CD4-positive, alpha-beta T cell treated with Interleukin-4 for 4 hours (primary cell): ENCODE data around the gene TPPP3.
"Not testable (repeated sequence)": the region's sequence is repeated elsewhere in the genome, so short reads cannot be mapped to it uniquely, and the experiment has no call there.

Experiments
- DNase-seq: peaks from one replicate; pipeline ENCODE4 v3.0.0-alpha.2; 2020

Gene TPPP3

DNA sequence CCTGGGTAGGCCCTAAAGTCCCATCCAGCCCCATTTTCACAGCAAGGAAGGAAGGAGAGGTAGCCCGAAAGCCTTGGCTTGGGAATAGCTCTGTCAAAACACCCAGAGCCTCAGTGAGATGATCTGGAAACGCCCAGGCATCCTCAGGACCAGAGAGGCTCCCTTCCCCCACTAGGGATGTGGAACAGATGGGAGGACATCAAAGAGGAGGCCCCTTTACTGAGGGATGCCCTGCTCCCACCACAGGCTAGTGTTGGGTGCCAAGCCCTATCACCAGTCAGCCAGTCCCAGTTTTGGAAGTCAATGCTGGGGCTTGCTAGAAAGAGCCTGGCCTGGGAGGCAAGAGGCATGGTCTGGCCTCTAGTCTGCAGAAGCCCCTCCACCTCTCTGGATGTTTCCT, 4.7 kb downstream of the TPPP3 start:
- no peak for DNase-seq

DNA sequence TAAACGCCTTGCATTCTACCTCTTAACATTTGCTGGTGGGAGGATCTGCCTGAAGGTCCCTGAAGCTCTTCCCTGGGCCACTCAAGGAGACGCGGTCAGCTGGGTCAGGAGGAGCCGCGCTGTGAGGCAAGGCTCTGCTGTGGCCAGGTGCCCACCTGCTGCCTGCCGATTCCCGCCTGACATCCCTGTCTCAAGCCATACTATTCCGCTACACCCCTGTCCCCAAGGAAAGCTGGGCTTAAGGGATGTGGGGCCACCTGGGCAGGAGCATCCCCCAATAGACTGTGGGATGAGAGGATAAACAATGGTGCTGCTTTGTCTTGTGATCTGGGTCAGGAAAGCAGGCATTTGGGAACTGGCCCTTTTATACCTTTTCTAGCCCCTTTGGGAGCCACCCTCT, 5.1 kb downstream of the TPPP3 start:
- no peak for DNase-seq

DNA sequence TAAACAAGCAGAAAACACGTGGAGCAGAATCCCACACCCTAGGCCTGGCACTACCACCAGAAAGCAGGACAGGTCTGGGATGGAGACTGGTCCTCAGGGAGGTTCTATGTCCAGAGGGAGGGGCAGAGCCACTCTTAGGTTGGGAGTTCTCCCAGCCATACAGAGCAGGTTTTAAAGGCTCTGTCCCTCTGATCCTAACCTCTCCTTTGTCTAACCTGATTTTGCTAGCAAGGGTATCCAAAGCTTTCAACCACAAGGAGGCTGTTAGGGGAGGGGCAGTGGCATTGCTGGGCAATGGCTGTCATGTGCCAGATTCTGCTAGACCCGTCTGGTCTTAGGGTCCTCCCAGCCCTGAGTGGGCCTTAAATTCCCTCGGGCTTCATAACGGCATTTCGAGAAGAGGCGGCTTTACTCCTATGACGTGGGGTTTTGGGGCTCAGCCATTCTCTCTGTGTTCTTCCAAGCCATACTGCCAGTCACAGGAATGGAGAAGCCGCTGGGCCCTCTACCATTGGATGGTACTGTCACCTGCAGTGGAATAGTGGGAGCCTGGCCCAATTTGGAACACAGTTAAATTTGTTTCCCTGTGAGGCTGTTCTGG, 5.7 kb downstream of the TPPP3 start:
- DNase-seq, result no peak

DNA sequence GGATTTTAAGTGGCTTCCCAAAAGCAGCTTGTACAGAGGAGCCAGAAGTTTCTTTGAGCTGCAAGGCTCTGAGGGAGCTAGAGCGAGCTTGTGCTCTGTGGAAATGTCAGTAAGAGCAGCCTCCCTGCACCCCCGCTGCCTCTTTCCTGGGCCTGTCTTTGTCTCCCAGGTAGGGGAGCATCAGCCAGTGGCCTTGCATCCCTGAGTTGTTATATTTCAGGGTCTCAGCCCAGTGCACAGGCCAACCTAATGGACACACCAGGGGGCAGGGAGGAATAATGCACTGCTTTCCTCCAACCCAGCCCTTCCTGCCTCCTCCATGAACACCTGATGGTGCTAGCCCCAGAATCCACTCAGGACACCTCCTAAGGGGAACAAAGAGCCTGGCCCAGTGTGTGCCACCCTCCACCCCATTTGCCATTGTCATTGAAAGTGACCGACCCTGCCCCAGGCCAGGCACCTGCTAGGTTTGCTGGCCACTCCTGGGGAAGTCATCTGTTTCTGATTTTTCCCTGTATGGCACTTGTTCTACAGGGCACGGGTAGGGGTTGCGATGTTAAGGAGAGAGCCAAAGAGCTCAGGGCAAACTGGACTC, 6.3 kb downstream of the TPPP3 start:
- DNase-seq, result no peak

DNA sequence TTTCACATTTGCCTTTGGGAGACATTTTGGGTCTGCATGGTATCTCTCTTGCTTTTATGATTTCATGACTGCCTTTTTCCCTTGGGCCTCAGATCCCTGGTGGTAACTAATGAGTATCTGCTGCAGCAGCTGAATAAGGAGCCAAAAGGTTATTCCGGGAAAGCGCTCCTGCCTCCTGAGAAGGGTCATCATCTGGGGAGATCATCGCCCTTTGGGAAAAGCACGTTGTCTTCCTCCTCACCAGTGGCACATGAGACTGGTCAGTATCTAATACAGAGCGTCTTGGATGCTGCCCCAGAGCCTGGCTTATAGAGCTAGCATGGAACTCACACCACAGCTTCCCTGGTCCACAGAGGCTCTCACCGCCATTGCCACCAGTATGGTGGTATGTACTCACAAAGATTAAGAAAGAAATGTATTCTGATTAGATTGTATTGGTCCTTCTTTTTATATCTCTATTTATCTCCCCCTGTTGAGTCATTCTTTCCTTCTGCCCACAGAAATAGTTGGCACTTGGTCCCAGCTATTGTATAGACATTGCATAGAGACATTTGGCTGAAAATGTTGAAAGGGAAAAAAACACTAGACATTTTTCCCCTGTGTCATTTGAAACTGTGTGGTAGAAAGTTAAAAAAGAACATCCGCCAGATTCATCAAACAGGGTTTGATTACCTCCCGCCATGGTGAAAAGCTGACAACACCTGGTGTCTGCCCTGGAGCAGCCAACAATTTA, 8.4 kb downstream of the TPPP3 start:
- no peak for DNase-seq

DNA sequence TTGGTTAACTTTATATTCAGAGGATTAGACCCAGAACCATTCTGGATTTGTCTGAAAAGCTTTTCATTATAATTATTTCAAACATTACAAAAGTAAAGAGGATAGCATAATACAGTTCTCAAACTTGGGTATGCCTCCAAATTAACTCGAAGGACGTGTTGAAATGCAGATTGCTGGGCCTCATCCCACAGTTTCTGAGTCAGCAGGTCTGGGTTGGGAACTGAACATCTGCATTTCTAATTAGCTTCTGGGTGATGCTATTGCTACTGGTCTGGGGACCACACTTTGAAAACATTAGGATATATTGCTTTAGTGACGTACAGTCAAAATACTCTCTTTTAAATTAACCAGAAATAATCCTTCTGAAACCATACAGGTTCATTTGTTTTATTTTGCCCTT, 10.0 kb downstream of the TPPP3 start:
- no peak for DNase-seq

DNA sequence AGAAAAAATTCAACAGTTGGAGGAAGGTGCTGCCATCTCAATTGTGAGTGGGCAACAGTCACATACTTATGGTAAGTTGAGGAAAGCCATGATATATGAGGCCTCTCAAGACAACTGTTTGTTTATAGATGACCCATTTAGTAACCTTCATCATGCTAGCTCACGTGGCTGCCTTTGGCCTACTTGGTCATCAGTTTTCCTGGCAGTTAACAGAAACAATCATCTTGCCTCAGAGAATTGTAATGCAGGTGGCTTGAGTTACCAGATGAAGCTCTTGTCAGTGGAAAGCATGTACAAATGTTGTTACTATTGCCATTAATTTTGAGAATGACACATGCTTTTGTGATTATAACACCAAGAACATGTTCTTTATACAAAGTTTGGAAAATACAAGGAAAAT, 14.7 kb downstream of the TPPP3 start:
- no peak for DNase-seq

DNA sequence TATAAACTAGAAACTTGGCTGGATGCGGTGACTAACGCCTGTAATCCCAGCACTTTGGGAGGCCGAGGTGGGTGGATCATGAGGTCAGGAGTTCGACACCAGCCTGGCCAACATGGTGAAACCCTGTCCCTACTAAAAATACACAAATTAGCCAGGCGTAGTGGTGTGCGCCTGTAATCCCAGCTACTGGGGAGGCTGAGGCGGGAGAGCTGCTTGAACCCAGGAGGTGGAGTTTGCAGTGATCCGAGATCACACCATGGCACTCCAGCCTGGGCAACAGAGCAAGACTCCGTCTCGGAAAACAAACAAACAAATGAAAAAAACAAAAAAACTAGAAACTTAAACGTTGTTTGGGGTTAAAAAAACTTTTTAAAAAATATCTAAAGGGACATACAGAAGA, 17.3 kb downstream of the TPPP3 start:
- DNase-seq, result not testable (repeated sequence)

DNA sequence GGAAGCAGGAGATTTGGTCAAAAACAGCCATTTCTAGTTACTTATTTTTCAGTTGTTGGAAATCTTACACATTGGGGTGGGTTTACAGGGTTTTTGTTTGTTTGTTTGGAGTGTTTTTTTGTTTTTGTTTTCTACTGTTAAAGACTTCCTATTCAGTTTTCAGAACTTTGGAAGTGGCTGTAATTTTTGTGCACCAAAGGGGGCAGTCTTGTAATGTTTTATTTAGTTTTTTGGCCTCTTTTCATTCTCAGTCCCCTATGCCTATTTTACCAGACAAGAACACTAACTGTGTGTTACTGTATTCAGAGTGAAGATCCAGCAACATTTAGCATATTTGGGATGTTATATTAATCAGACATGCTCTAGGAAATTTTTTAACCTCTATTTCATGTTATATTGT, 20.6 kb downstream of the TPPP3 start:
- DNase-seq, result no peak

DNA sequence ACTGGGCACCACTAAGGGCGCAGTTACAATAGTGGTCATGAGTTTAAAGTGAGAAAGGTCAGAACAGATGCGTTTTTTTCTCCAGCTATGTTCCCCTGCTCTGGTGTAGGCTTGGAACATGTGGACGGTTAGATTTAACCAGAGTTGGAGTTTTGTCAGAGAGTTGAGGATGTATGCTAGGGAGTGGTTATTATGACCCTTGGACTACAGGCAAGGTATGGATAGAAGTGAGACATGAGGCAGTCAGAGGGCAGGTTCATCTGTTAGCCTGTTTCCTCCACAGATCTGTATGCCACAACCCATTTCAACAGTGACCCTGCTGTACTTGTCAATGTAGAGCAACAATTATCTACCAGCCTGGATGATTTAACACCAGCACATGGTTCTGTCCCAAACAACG, 22.6 kb downstream of the TPPP3 start:
- DNase-seq, result no peak

DNA sequence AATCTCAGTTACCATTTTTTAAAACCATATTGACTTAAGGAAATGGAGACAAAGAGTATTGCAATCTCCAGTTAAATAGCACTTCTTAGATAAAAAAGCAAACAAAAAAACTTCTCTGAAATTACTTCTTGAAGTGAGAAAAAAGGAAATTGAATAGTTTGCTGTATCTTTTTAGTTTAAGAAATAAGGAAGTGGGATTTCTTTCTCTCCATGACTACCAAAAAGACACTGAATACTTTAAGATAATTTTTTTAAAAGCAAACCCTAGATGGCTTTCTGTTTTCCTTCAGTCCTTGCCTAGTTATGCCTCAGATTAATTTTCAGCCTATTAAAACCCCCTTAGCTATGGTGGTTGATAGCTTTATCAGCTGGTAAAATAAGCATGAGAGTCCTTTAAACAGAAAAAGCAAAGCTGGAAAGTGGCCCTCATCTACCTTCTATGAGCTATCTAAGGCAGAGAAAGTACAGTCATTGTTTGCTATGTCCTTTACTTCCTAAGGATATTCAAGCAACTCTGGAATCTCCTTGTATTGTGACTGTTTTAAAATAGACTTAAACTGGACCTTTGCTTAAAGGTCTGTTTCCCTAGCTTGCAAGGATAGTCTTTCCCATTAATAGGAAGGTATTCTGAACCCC, 28.6 kb downstream of the TPPP3 start:
- DNase-seq, result no peak

DNA sequence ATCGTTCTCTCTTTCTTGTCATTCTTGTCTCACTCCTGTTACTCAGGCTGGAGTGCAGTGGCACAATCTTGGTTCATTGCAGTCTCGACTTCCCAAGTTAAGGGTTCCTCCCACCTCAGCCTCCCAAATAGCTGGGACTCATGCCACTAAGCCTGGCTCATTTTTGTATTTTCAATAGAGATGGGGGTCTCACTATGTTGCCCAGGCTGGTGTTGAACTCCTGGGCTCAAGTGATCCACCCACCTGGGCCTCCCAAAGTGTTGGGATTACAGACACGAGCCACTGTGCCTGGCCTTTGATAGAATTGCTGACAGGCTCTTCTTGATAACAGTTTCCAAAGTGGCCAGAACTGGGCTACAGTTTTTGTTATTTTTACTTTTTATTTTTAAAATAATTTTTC, 32.3 kb downstream of the TPPP3 start:
- no peak for DNase-seq

DNA sequence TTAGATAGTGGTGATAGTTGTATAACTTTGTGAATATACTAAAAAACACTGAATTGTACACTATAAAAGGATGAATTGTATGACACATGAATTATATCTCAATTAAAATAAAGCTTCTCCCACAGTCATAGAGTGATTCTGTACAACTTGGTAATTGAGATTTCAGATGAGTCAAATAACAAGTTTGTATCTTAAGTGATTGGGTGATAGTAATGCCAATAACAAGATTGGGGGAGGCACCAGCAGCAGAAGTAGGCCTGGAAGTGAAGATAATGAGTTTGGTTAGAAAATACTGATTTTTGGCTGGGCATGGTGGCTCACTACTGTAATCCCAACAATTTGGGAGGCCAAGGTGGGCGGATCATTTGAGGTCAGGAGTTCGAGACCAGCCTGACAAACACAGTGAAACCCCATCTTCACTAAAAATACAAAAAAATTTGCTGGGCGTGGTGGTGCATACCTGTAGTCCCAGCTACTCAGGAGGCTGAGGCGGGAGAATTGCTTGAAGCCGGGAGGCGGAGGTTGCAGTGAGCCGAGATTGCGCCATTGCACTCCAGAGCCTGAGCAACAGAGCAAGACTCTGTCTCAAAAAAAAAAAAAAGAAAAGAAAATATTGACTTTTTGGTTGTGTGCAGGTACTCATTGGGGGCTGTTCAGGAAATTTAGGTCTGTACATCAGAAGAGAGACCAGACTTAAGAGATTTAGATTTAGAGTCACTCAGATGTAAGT, 33.6 kb downstream of the TPPP3 start:
- DNase-seq, result not testable (repeated sequence)

DNA sequence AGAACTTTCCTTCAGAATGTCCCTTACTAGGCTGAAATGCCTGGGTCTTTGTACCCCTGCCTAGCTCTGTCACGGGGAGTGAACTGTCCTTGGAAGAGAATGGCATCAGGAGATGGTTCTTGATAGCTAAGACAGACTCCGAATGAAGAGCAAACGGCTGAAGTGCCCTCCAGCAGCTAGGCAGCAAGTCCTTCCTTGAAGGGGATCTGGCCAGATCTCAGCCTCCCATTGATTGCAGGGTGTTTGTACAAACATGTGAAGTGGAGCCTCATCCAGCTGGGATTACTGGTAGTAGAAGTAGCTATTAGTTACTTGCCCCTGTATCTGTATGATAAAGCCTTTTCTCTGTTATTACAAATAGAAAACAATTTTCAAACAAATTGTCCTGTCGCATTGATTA, 35.7 kb downstream of the TPPP3 start:
- DNase-seq, result no peak

DNA sequence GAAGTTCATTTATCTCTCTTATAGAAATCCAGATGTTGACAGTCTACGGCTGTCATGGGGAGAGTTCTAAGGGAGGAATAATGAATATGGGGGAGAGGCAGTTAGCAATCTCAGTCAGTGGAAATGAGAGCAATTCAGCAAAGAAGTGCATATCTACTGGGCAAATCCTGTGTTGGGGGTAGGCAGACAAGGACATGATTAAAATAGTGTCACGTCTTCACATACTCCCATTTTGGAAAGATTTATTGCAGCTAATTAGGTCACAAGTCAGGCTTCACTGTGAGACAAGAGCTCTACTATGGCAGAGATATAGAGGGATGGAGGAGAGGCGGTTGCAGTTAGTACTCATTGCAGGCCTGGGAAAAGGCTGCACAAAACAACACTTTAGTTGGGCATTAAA, 36.9 kb downstream of the TPPP3 start:
- no peak for DNase-seq

DNA sequence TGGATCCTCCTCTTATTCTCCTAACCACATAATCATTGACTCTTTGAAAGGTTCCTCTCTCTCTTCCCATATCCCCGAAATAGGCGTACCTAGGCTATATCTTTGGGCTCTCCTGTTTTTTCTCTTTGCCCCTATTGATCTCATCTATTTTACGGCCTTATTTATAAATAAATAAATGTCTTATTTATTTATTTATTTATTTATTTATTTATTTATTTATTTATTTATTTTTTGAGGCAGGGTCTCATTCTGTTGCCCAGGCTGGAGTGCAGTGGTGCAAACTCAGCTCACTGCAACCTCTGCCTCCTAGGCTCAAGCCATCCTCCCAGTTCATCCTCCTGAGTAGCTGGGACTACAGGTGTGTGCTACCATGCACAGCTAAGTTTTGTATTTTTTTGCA, 40.8 kb downstream of the TPPP3 start:
- not testable (repeated sequence) for DNase-seq

DNA sequence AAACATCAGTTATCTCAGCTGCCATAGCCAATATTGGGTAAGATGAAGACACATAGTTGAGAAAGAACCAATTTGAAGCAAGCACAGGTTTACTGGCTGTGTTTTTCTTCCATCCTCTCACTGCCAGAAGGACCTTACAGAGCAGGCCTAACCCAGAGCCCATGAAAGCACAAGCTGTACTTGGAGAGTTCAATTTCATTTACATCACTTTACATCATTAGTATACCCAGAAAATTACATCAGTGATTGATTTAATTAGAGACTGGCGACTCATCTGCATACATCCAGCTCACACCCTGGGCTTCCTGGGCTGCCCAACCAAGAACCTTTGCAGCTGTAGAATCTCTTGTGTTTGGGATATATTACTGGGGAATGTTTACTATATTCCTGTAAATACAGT, 43.0 kb downstream of the TPPP3 start:
- DNase-seq, result no peak

DNA sequence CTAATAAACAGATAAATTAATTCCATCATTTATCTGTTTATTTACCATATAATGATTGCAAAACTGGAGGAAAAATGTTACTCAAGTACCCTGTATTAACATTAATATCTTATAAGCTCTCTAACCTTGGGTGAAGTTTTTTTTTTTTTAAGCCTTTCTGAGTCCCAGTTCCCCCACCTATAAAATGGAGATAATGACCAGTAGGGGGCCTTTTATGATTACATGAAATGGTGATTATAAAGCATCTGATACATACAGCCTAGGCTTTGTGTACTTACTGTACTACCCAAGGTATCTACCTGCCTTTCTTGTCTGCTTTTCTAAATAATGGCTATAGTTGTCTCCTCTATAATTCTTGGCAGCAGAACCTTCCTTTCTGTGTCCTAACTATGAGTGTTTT, 44.1 kb downstream of the TPPP3 start:
- DNase-seq, result peak; percentile 24

DNA sequence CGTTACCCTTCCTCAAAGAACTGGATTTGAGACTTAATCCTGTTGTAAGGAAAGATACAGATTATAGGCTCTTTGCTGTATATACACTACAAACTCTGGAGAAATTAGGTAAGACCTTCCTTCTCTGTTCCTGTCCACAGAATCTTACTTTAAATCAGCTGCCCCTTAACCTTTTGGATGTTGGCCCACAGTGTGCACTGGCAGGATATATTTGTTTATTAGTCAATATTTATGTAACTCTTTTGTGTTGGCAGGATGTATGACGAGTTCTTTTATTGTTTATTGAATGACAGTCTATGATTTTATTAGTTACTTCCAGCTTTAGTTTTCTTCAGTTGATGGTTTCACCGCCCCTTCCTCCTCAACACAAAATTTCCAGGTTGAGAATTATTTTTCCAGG, 47.0 kb downstream of the TPPP3 start:
- no peak for DNase-seq

DNA sequence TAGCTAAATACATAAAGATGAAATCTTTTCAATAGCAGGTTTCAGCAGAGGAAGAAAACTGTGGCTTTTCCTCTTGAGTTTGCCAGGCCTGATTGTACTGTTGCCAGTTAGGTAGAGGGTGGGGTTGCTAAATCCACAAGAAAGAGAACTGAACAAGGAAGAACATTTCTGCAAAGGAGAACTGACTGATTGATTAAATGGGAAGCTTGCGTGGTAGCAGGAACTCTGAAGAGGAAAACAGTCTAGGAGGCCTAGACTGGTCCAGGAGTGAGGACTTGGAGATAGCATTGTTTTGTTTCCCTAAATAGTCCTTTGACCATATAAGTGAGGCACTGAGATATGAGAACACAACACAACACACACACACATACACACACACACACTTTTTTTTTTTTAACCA, 47.9 kb downstream of the TPPP3 start:
- DNase-seq, result no peak

DNA sequence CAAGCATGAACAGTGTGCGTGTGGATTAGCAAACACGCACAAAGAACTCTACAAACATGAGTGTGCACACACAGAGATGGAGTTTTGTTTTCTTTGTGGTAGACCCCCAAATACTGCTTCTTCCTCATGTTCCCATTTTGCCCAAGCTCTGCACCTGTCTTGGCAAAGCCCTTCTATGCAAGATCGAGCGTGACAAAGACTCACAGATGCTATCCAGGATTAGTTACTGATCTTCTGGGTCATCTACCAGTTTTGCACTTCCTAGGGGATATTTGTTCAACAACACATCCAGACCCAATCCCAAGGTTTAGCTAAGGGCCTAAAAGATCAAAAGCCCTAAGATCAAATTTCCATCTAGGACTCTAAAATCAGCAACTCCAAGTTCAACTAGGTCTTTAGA, 50.7 kb downstream of the TPPP3 start:
- DNase-seq, result no peak

DNA sequence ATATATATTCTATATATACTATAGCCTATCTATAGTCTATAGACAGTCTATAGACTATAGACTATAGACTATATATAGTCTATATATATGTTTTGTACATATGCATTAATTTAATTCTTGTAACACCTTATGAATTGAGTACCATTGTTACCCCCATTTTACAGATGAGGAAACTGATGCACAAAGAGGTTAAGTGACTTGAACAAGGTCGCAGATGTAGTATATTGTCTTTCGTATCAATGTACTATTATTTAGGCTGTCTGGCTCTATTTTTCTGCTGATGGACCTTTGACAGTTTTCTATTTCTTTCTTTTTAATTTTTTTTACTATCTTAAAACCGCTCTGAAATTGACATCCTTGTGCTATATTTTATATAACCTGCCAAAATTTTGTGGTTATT, 52.0 kb downstream of the TPPP3 start:
- DNase-seq, result no peak
